OCI-LY7 (cell line): ENCODE data around the gene FHIT. TPM values are rescaled to one million over a fixed set of nuclear protein-coding genes. Genes with fewer than 3 reads are reported as not detected.

Experiments used
- BruUV-seq: library from RNA; stranded (reverse); fragments of 400-500 nt; replicated peaks from 2 replicates; lab custom pipeline; 2021; lab: Mats Ljungman, UMichigan
- CTCF ChIA-PET: fragments of 300-600 bp; sonication (Branson Sonifier 250); formaldehyde crosslinking; loops from one replicate; lab custom pipeline; 2022; ENCODE audit warnings: antibody characterized with exemption; ENCODE audit not compliant: unreplicated experiment; lab: Charles Lee
- POLR2A ChIA-PET: fragments of 300-600 bp; sonication (Branson Sonifier 250); formaldehyde crosslinking; loops from one replicate; lab custom pipeline; 2022; ENCODE audit warnings: antibody characterized with exemption; lab: Charles Lee
- DNase-seq: peaks from one replicate; pipeline ENCODE4 v3.0.0-alpha.2; 2015; ENCODE audit warnings: low spot score
- H2AFZ ChIP-seq: fragments of 200-600 bp; sonication (generic), shearing (Covaris generic); 2 replicates; pipeline ENCODE4 v1.6.1; 2014; ENCODE audit warnings: mild to moderate bottlenecking, antibody characterized with exemption, low read length, moderate library complexity
- H3K27ac ChIP-seq: fragments of 200-600 bp; sonication (generic); 2 replicates; pipeline ENCODE4 v1.5.1; 2014; ENCODE audit warnings: mixed run types, low read depth, mild to moderate bottlenecking, moderate library complexity, low read length, inconsistent platforms; ENCODE audit not compliant: poor library complexity, severe bottlenecking
- H3K36me3 ChIP-seq: fragments of 200-600 bp; sonication (generic); 2 replicates; pipeline ENCODE4 v1.6.1; 2014; ENCODE audit warnings: mild to moderate bottlenecking, antibody characterized with exemption, low read length, moderate library complexity, mixed read lengths; ENCODE audit not compliant: insufficient read depth
- H3K4me1 ChIP-seq: fragments of 200-600 bp; sonication (generic); 2 replicates; pipeline ENCODE4 v1.5.1; 2014; ENCODE audit warnings: mild to moderate bottlenecking, low read length; ENCODE audit not compliant: insufficient read depth, poor library complexity, severe bottlenecking
- H3K4me2 ChIP-seq: fragments of 200-600 bp; sonication (generic); 2 replicates; pipeline ENCODE4 v1.6.1; 2014; ENCODE audit warnings: mild to moderate bottlenecking, low read length
- H3K4me3 ChIP-seq: fragments of 200-600 bp; sonication (generic); 2 replicates; pipeline ENCODE4 v1.5.1; 2014; ENCODE audit warnings: mild to moderate bottlenecking, low read depth, low read length; ENCODE audit not compliant: poor library complexity, severe bottlenecking
- H3K79me2 ChIP-seq: fragments of 200-600 bp; sonication (generic); 2 replicates; pipeline ENCODE4 v1.6.1; 2016; ENCODE audit warnings: low read depth, mild to moderate bottlenecking, low read length, moderate library complexity, mixed read lengths; ENCODE audit not compliant: insufficient read depth
- H3K9me2 ChIP-seq: fragments of 200-600 bp; sonication (generic); 2 replicates; pipeline ENCODE4 v1.6.1; 2016; ENCODE audit warnings: mild to moderate bottlenecking, low read length, mixed read lengths; ENCODE audit not compliant: insufficient read depth
- H3K9me3 ChIP-seq: fragments of 200-600 bp; sonication (generic); 2 replicates; pipeline ENCODE4 v1.6.1; 2014; ENCODE audit warnings: mild to moderate bottlenecking, mixed run types, low read length, mixed read lengths
- H4K20me1 ChIP-seq: fragments of 200-600 bp; sonication (generic); 2 replicates; pipeline ENCODE4 v1.6.1; 2014; ENCODE audit warnings: mild to moderate bottlenecking, antibody characterized with exemption, low read length, moderate library complexity, mixed read lengths; ENCODE audit not compliant: insufficient read depth
- CTCF ChIP-seq: fragments of 200-600 bp; sonication (generic); conservative IDR thresholded peaks from 2 replicates; pipeline ENCODE4 v1.5.1; 2014; ENCODE audit warnings: mild to moderate bottlenecking, antibody characterized with exemption, low read length, moderate library complexity, mixed read lengths
- EZH2phosphoT487 ChIP-seq: fragments of 200-600 bp; sonication (generic); IDR thresholded peaks from 2 replicates; pipeline ENCODE4 v1.6.1; 2018; ENCODE audit warnings: low read depth, borderline replicate concordance, mild to moderate bottlenecking, mixed run types, antibody characterized with exemption, low read length, moderate library complexity, mixed read lengths
- intact Hi-C: fragments of 100-400 bp; cut with micrococcal nuclease; formaldehyde crosslinking; loops from one replicate; pipeline ENCODE4 v1.10.0; 2022; ENCODE audit not compliant: unreplicated experiment
- total RNA-seq, 2 experiments: library from RNA; depleted of rRNA in 1 of 2; stranded (reverse); fragments of >200 nt in 1 of 2; shearing (Covaris generic) in 1 of 2; gene quantifications; 2 replicates each; pipeline ENCODE4 v1.2.3, GENCODE V29; 2014 to 2022

The FHIT gene
- total RNA-seq, 2 experiments from 2014 or later = 5.0 to 10.9 TPM

- DNase-seq = no peak
- Histone ChIP-seq H3K36me3 (no peaks in the 10 kb centered on the region), H3K79me2 (no peaks in the 10 kb centered on the region), H3K4me3 (no peak overlapping the region), H3K27ac (no peak overlapping the region), H3K9me2 (no peaks in the 10 kb centered on the region), H3K9me3 (no peaks in the 10 kb centered on the region; the same call in 1 of the 2 replicates), H4K20me1 (no peaks in the 10 kb centered on the region), H2AFZ (no peak overlapping the region), H3K4me1 (no peaks in the 10 kb centered on the region), H3K4me2 (no peak overlapping the region)
- intact Hi-C loops = no loop called here
- no TSS peak for BruUV-seq
- ChIA-PET CTCF (no interaction called here), POLR2A (no interaction called here)
- no peak for TF ChIP-seq CTCF
- TF ChIP-seq EZH2phosphoT487 = no peak
Measured at GRCh38 chr3:60017631-60018030, 1233.6 kb downstream of the FHIT start.

- intact Hi-C loops = no loop called here
Measured at GRCh38 chr3:60015032-60015705, 1236.1 kb downstream of the FHIT start.

More at GRCh38 chr3:60015032-60015705, 1236.1 kb downstream of the FHIT start:
- Histone ChIP-seq H3K4me3 (no peak overlapping the region), H3K9me2 (no peaks in the 10 kb centered on the region), H3K79me2 (no peaks in the 10 kb centered on the region), H2AFZ (no peak overlapping the region), H3K4me1 (peaks cover 7% of the 10 kb centered on the region), H3K27ac (no peak overlapping the region), H3K9me3 (no peaks in the 10 kb centered on the region; the same call in 1 of the 2 replicates), H3K4me2 (no peak overlapping the region), H4K20me1 (no peaks in the 10 kb centered on the region), H3K36me3 (no peaks in the 10 kb centered on the region)
- POLR2A ChIA-PET = interaction anchor here (0.7 kb wide), 1 partner anchor 22 kb away, joined by 4 read pairs; no protein-coding TSS in a partner anchor
- no peak for DNase-seq
- no TSS peak for BruUV-seq
- CTCF ChIA-PET = no interaction called here
- TF ChIP-seq EZH2phosphoT487 (no peak), CTCF (no peak)
